Frontal cortex (tissue), 4 donors: ENCODE data around the gene AGAP1. TPM values are rescaled to one million over a fixed set of nuclear protein-coding genes. Genes with fewer than 3 reads are reported as not detected.

Experiments used
- DNase-seq, 2 donors: peaks; one replicate each; pipeline ENCODE4 v3.0.0; 2012; ENCODE audit warnings: low spot score in 2 of 2
- FAIRE-seq: peaks from 2 replicates; lab custom pipeline; 2012; peaks lifted over from hg19 to GRCh38; lab: Jason Lieb, UNC
- total RNA-seq: library from RNA; depleted of rRNA; stranded (reverse); fragments of >200 nt; gene quantifications from one replicate; pipeline ENCODE4 v1.2.3, GENCODE V29; 2014
- donor health status: control.
- donor health status: control.
- donor health status: control.

AGAP1 gene
- total RNA-seq, 1 donor from 2014 or later: 27.3 TPM

DNA sequence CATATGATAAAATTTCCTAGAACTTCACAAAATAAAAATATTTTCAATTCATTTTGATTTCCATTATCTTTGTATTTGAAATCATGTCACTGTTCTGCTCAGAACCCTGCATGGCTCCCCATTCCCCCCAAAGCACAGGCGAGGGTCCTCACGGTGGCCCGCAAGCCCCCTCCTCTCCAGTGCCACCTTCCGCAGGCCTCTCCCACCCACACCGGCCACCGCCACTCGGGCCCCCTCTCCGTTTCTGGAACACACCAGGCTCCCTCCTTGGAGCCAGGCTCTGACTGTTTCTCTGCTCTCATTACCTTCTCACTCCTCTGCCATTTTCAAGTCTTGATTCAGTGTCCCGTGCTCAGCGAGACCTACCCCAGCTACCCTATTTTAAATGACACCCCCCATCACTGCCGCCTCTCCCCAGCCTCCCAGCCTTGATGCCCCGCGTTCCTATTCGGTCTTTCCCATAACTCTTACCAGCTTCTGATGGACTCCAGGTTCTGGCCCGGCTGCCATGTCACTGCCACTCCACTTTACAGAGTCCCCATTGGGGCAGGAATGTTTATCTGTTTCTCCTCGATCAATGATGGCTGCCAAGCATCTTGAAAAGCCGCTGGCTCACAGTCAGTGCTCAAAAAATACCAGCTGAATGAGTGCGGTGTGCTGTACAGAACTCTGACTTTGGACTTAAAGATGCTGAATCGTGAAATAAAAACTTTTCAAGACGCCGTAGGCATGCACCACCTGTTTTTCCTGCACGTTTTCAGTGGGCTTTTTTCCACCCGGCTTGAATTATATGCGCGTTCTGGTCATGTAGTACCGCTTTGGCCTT, 473.3 kb downstream of the AGAP1 start:
- no peak for FAIRE-seq
- no peak for DNase-seq

DNA sequence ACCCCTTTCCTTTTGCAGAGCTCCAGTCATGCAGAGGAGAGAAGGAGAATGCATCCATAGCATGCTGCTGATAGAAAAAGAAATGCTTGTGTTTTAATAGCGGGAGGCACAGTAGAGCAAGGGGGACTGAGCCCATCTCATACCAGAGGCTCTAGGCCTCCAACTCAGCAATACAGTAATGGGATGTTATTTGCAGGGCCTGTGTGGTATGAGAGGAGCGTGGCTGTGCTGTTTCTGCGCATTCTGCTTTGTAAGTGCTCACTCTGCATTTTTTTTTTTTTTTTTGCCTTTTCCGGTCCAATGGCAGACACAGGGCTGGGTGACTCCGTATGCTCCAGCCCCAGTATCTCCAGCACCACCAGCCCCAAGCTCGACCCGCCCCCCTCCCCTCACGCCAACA, 474.3 kb downstream of the AGAP1 start:
- DNase-seq (no peak), FAIRE-seq (no peak)

DNA sequence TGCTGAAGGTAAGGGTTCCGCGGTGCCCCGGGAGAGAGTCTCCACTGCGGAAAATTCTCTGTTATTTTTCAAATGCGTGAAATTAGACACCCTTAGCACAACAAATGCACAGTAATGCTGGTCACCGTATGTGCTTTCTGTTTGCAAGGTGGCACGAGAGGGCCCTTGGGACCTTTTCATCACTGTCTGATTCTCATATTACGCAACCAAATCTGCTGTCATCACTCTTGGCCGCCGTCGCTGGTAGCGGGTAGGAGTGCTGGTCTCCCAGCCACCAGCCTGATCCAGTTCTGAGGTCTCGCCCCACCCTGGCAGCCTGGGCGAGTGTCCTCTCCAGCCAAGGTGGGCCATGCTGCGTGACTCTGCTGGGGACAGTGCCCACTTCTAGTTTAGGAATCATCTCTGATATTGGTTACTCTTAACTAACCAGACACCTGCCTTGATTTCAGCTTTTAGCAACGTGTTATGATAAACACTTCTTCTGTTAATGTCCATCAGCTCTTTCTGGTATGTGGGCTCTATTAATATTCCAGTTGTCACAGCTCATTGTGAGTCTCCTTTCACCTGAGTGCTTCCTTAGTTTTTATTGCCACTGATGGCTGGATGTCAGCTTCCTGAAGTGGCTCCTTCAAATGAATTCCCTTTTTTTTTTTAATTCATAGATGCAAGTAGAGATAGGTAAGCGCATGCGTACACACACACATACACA, 474.9 kb downstream of the AGAP1 start:
- DNase-seq: no peak
- FAIRE-seq: no peak

DNA sequence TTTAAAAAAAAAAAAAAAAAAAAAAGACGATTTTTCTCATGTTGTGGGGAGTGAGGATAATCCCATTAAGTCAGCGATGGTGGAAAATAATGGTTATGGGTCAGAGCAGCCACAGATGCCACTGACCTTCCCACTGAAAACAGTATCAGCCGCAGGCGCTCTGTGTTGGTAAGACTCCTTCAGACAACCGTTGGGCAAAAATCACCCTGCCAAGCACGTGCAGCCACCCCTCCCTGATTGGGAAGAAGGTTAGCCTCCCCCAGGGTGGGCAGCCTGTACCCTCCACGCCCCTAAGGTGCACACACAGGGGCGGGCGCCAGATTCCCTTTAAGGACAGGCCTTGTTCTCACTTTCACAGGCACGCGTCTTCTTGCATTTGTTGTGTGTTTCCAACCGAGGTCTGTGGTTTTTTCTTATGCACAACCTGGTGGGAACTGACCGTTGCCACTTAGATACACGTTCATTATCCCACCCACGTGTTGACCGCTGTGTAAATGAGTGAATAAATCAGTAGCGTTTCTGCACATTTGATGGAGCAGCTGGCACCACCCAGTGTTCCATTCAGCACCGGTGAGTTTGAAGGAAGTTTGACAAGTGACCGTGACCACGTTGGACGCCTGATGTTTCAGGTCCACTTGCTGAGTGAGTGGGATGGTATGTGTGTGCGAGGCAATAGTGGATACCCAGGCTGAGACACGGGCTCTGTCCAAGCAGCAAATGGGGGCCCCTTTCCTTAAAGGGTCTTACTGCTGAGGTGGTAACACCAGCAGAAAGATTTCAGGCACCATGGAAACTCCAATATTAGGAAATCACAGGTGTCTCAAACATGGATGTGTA, 476.6 kb downstream of the AGAP1 start:
- FAIRE-seq (no peak), DNase-seq (no peak)

DNA sequence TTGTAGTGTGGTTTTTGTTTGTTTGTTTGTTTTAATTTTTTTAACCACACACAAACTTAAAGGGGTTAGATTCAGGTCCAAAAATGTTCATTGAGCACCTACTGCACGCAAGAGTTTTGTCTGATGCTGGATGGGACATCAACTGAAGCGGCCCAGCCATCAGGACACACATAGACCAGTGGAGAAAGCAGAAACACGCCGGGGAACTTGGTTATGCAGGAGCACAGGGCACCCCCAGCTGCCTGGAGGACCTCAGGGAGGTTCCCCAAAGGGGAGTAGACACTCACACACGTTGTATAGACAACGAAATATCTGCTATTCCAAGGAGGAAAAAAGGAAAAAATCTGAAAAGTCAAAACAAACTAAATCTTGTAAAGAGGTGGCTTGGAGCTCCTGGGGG, 482.7 kb downstream of the AGAP1 start:
- DNase-seq: no peak
- no peak for FAIRE-seq

DNA sequence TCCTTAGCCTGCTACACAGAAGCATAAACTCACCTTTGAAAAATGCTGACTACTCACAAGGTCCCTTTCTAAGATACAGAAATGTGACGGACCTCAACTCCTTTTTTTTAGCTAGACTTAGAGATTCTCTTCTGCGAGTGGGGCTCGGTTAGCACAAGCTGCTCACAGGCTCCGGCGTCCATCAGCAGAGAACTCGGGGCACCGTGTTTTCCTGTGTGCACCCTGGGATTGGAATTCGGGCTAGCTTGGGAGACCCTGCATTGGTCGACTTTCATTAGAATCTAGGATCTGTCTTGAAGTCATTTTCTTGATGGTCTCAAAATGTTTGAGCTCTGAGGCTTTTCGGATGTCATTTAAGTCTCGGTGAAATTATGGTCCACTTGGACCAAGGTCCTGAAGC, 483.1 kb downstream of the AGAP1 start:
- FAIRE-seq: no peak

DNA sequence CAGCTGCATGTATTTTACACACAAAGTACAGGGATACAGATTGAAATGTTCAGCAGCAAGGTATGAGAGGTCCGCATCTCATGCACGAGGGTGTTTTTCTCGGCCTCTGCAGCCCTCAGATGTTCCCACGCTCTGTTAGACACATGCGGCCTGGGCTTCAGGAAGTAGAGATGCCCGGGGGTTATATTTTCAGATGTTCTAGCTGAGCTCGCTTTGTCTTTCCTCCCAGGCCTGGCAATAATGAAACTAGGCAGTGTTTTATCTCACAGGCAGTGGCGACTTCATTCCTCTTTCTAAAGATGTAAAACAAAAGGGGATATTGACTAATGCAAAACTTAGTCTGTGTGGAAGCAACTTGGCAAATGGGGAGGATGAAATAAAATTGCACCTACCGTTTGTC, 483.6 kb downstream of the AGAP1 start:
- DNase-seq: no peak
- no peak for FAIRE-seq

More for the DNA sequence above, 483.1 kb downstream of the AGAP1 start:
- no peak for DNase-seq

DNA sequence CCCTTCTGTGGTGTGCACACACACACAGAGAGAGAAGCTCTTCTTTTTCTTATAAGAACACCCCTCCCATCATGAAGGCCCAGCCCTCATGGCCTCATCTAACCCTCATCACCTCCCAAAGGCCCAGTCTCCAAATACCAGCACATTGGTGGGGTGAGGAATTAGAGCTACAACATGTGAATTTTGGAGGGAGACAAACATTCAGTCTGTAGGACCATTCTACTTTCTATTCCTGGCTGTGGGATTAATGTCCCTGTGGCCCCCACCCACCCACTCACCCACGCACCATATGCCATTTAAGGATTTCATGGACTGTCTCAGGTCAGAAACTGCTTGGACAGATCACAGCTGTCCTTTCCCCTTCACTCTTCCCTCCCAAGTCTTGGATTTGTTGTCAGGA, 484.2 kb downstream of the AGAP1 start:
- no peak for DNase-seq
- FAIRE-seq: no peak

DNA sequence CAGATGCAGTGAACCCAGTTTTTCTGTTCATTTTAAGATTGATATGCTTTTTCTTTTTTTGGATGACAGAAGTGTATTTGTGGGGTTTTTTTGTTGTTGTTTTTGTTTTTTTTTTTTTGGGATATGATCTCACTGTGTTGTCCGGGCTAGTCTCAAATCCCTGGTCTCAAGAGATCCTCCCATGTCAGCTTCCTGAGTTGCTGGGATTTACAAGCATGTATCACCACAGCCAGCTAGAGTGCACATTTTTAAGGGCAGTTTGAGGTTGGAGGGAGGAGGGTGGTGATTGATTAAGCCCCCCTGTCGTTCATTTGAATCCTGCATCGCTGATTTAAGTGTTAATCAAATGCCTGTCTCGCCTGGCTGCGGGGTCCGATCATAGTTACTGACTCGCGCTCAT, 485.2 kb downstream of the AGAP1 start:
- FAIRE-seq (no peak), DNase-seq (no peak)

DNA sequence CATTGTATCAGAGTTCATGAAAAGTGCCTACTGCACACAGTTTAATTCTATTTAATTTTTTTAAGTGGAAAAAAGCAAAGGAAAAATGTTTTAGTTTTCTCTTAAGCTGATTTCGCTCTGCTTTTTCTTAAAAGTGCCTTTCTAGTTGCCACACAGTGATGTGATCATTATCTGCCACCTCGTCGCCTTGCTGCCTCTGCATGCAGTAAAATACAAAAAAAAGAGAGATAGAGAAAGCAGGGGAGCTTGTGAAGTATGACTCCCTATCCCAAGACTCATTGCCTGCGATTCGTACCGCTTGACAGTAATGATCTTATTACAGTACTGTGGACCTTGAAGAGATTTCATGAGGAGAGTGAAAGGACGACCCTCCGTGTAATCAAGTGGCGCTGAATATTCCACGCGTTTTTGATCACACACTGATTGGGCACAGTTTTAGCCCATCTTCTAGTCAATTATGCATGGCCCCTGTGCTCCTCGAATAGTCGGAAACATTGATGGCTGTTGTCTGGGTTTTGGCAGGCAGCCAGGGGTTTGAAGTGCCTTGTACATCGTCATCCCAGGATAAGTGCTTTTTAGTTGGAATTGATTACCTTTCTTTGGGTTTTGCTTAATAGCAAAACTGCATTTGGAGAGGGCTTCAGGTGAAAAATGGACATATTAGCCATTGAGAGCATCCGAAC, 486.1 kb downstream of the AGAP1 start:
- FAIRE-seq: no peak
- DNase-seq: no peak

DNA sequence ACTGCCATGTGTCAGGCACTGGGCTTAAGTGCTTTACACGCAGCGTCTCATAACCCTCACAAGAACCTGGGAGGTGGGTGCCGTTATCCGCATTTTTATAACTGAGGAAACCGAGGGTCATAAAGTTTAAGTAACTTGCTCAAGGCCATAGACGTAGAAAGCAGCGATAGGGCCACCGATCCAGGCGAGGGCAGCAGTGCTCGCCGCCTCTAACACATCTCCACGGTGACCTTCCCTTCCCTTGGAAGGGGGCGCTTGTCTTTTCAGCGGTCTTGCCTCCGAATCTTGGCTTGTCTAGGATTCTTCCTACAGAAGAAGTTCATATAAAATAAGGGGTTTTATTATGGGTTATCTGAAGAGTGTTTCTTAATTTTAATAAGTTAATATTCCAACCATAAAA, 487.8 kb downstream of the AGAP1 start:
- DNase-seq (no peak), FAIRE-seq (no peak)

DNA sequence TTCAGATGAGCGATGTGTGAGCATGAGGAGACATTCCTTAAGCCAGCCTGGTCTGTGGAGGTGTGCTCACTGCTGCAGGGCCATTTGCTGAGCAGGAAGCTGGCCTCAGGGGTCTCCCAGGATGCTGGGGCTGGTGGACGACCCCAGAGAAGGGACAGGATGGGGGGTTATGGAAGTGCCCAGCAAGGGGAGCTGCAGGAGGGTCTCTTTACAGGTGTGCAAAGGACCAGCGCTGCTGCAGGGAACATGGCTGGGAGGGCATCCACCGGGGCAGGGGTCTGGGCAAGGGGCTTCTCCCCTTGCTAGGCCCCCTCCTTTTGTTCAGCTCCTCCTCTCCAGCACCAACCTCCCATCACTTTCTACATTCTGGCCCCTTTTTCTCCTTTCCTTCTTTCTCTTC, 489.2 kb downstream of the AGAP1 start:
- DNase-seq (no peak), FAIRE-seq (no peak)

DNA sequence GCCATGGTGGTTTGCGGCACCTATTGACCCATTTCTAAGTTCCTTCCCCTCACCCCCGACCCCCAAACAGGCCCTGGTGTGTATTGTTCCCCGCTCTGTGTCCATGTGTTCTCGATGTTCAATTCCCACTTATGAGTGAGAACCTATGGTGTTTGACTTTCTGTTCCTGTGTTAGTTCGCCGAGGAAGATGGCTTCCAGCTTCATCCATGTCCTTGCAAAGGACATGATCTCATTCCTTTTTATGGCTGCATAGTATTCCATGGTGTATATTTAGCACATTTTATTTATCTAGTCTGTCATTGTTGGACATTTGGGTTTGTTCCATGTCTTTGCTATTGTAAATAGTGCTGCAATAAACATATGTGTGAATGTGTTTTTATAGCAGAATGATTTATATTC, 490.7 kb downstream of the AGAP1 start:
- DNase-seq (no peak), FAIRE-seq (no peak)

DNA sequence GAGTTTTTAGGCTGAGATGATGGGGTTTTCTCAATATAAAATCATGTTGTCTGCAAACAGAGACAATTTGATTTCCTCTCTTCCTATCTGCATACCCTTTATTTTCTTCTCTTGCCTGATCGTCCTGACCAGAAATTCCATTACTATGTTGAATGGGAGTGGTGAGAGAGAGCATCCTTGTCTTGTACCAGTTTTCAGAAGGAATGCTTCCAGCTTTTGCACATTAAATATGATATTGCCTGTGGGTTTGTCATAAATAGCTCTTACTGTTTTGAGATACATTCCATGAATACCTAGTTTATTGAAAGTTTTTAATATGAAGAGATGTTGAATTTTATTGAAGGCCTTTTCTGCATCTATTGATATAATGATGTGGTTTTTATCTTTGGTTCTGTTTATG, 492.5 kb downstream of the AGAP1 start:
- DNase-seq: no peak
- FAIRE-seq: no peak

DNA sequence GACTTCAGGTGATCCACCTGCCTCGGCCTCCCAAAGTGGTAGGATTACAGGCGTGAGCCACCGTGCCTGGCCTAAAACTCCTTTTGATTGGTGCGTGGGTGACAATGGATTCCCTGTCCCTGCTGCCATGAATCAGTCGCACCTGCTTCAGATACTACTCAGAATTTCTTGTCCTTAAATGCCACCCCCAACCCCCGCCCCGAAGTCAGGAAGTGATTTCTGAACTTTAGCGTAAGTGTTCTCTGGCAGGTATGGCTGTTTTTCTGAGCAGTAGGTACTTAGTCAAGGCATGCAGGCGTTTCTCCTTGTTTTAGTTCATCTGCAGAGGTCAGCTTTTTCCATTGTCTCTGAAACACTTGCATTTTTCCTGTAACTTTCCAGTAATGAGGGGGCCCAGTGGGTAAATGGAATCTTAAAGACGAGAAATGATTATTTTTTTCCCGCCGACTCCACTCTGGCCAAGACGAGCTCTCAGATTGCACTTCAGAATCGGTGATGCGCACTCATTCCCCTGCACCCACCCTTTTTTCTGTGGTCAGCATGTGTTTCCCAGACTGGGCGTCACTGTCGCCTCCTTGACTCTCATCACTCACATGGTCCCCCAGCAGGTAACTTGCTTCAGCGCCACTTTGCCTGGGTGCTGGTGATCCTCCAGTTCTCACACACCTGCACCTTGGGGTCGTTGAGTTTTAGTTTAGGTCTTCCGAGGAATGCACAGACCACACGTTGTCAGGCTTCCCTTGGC, 494.6 kb downstream of the AGAP1 start:
- DNase-seq: no peak
- FAIRE-seq: no peak

DNA sequence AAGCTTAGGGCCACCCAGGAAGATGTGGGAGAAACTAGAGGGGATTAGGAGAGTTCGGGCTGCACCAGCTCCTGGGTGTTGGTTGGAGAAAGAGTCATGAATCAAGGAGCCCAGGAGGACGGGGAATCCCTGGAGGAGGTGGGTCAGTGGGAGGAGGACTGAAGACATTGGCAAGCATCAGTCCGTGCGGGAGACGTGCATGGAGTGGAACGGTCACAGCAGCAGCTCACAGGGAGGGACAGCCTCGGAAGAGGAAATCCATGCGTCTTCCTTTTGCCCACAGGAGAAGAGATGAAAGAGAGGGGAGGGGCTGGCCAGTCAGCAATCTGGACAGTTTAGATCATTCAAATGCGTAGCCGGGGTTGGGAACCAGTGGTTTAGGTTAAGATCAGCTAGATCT, 495.7 kb downstream of the AGAP1 start:
- FAIRE-seq (no peak), DNase-seq (no peak)

DNA sequence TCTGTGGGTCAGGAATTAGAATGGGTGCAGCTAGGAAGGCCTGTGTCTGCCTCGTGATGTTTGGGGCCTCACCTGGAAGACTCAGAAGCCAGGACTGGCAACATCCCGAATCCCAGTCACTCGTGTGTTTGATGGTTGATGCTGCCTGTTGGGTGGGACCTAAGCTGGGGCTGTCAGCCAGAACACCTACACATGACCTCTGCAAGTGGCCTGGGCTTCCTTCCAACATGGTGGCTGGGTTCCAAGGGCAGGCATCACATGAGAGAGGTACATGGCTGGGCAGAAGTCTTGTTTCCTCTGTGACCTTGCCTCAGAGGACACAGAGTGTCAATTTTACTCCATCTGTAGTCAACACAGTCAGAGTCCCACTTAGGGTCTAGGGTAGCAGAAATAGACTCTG, 496.5 kb downstream of the AGAP1 start:
- FAIRE-seq (no peak), DNase-seq (no peak)

DNA sequence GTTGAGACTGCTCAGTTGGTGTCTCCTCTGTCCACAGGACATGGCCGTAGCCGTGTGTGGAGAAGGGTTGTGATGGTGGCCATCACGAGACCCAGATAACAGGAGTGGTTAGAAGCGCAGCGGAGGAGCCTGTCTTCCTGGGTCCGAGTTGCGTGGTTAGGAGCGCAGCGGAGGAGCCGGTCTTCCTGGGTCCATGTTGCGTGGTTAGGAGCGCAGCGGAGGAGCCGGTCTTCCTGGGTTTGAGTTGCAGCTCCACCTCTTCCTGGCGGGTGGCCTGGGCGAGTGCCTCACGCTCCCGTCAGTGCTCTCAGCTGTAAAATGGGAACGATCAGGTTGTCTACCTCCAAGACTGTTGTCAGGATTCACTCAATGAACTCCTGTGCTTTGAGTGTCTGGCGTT, 498.2 kb downstream of the AGAP1 start:
- no peak for FAIRE-seq

DNA sequence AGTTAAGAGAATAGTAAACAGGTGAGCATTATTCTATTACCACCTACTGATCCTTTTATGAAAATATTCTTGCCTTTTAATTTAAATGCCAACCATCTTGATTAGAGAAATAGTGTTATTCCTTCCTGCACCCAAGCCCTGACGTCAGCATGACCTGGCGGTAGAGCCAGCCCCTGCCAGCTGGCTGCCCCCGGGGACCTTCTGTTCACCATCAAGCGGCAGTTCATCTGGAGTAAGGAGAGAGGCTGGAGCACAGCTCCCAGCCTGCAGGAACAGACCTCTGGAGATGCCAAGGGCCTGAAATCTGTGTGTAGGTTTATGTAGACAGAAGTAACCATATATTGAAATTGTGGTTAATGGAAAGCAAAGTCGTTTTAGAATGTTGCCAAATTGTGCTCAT, 502.6 kb downstream of the AGAP1 start:
- DNase-seq: no peak
- no peak for FAIRE-seq

More for the DNA sequence above, 498.2 kb downstream of the AGAP1 start:
- no peak for DNase-seq
